ENCODE data around the gene RNF8.

DNA sequence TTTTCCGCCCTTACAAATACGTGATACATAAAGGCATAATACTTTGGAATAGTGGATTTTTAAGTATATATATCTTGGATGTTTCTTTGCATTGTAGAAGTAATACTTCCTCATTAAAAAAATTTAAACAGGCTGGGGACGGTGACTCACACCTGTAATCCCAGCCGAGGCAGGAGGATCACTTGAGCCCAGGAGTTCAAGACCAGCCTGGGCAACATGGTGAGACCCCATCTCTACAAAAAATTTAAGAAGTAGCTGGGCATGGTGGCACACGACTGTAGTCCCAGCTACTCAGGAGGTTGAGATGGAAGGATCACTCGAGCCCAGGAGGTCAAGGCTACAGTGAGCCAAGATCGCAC, 38.6 kb upstream of the RNF8 start:
- TF ChIP-seq POLR2A (IDR thresholded peaks at IDR 0.05) = no peak
- TF ChIP-seq, protein P1, sequence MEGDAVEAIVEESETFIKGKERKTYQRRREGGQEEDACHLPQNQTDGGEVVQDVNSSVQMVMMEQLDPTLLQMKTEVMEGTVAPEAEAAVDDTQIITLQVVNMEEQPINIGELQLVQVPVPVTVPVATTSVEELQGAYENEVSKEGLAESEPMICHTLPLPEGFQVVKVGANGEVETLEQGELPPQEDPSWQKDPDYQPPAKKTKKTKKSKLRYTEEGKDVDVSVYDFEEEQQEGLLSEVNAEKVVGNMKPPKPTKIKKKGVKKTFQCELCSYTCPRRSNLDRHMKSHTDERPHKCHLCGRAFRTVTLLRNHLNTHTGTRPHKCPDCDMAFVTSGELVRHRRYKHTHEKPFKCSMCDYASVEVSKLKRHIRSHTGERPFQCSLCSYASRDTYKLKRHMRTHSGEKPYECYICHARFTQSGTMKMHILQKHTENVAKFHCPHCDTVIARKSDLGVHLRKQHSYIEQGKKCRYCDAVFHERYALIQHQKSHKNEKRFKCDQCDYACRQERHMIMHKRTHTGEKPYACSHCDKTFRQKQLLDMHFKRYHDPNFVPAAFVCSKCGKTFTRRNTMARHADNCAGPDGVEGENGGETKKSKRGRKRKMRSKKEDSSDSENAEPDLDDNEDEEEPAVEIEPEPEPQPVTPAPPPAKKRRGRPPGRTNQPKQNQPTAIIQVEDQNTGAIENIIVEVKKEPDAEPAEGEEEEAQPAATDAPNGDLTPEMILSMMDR (IDR thresholded peaks at IDR 0.05) = no peak
